ENCODE data around the gene TSPAN4.

Gene TSPAN4

GRCh38 chr11:858053-858761 lies 15.6 kb downstream of the TSPAN4 start:
- no peaks in the 10 kb centered on the region for H4K20me1 ChIP-seq (ENCODE audit: insufficient read depth, low read length)
- TF ChIP-seq EZH2phosphoT487 (IDR thresholded peaks at IDR 0.05; ENCODE audit: low read depth) (no peak), CTCF (IDR thresholded peaks at IDR 0.05; ENCODE audit: low read depth, low read length) (no peak)
- no peaks in the 10 kb centered on the region for H3K79me2 ChIP-seq (ENCODE audit: low read length)
- no peaks in the 10 kb centered on the region for H3K4me1 ChIP-seq (ENCODE audit: low read length)
- no peak overlapping the region for H3K9ac ChIP-seq (ENCODE audit: low read length)
- H3K4me3 ChIP-seq (ENCODE audit: low read length): no peak overlapping the region
- H3K27me3 ChIP-seq (ENCODE audit: low read depth, low read length): no peaks in the 10 kb centered on the region
- H3K9me3 ChIP-seq (ENCODE audit: insufficient read depth, low read length): no peaks in the 10 kb centered on the region
- H2AFZ ChIP-seq (ENCODE audit: low read depth, low read length): no peak overlapping the region
- H3K27ac ChIP-seq (ENCODE audit: low read length): no peak overlapping the region
- no peaks in the 10 kb centered on the region for H3K36me3 ChIP-seq (replicated peaks; ENCODE audit: low read depth, low read length)
- no peak overlapping the region for H3K4me2 ChIP-seq (ENCODE audit: low read length)

GRCh38 chr11:858762-859339 lies 16.2 kb downstream of the TSPAN4 start:
- H3K4me1 ChIP-seq (ENCODE audit: low read length): no peaks in the 10 kb centered on the region
- no peaks in the 10 kb centered on the region for H4K20me1 ChIP-seq (ENCODE audit: insufficient read depth, low read length)
- H3K4me2 ChIP-seq (ENCODE audit: low read length): no peak overlapping the region
- no peaks in the 10 kb centered on the region for H3K36me3 ChIP-seq (replicated peaks; ENCODE audit: low read depth, low read length)
- no peak overlapping the region for H3K4me3 ChIP-seq (ENCODE audit: low read length)
- H3K27me3 ChIP-seq (ENCODE audit: low read depth, low read length): no peaks in the 10 kb centered on the region
- H2AFZ ChIP-seq (ENCODE audit: low read depth, low read length): no peak overlapping the region
- H3K9me3 ChIP-seq (ENCODE audit: insufficient read depth, low read length): no peaks in the 10 kb centered on the region
- TF ChIP-seq EZH2phosphoT487 (IDR thresholded peaks at IDR 0.05; ENCODE audit: low read depth) (no peak), CTCF (IDR thresholded peaks at IDR 0.05; ENCODE audit: low read depth, low read length) (no peak)
- H3K9ac ChIP-seq (ENCODE audit: low read length): no peak overlapping the region
- H3K27ac ChIP-seq (ENCODE audit: low read length): no peak overlapping the region
- no peaks in the 10 kb centered on the region for H3K79me2 ChIP-seq (ENCODE audit: low read length)

GRCh38 chr11:859394-860131 lies 16.9 kb downstream of the TSPAN4 start:
- Histone ChIP-seq H3K9me3 (ENCODE audit: insufficient read depth, low read length) (no peaks in the 10 kb centered on the region), H3K4me2 (ENCODE audit: low read length) (no peak overlapping the region), H3K4me3 (ENCODE audit: low read length) (no peak overlapping the region), H3K27ac (ENCODE audit: low read length) (no peak overlapping the region), H3K79me2 (ENCODE audit: low read length) (no peaks in the 10 kb centered on the region), H4K20me1 (ENCODE audit: insufficient read depth, low read length) (no peaks in the 10 kb centered on the region), H3K9ac (ENCODE audit: low read length) (no peak overlapping the region), H3K36me3 (replicated peaks; ENCODE audit: low read depth, low read length) (no peaks in the 10 kb centered on the region), H2AFZ (ENCODE audit: low read depth, low read length) (no peak overlapping the region), H3K27me3 (ENCODE audit: low read depth, low read length) (no peaks in the 10 kb centered on the region), H3K4me1 (ENCODE audit: low read length) (no peaks in the 10 kb centered on the region)
- TF ChIP-seq CTCF (IDR thresholded peaks at IDR 0.05; ENCODE audit: low read depth, low read length) (no peak), EZH2phosphoT487 (IDR thresholded peaks at IDR 0.05; ENCODE audit: low read depth) (no peak)
